Skeletal muscle satellite cell (primary cell): Measurements from ENCODE around the gene ATP1A2. TPM values are rescaled to one million over a fixed set of nuclear protein-coding genes. Genes with fewer than 3 reads are reported as not detected.

ENCODE experiments used
- H3K27me3 ChIP-seq: 2 replicates; pipeline ENCODE4 v1.7.0; 2013; ENCODE audit warnings: low read length; ENCODE audit not compliant: control insufficient read depth, insufficient read depth
- H3K36me3 ChIP-seq: 2 replicates; pipeline ENCODE4 v1.7.0; 2013; ENCODE audit warnings: mild to moderate bottlenecking, control low read depth, low read length; ENCODE audit not compliant: insufficient read depth
- H3K4me1 ChIP-seq: 2 replicates; pipeline ENCODE4 v1.7.0; 2013; ENCODE audit warnings: low read length; ENCODE audit not compliant: control insufficient read depth, insufficient read depth
- H3K4me2 ChIP-seq: 2 replicates; pipeline ENCODE4 v1.7.0; 2013; ENCODE audit warnings: mild to moderate bottlenecking, low read length
- H3K4me3 ChIP-seq: 2 replicates; pipeline ENCODE4 v1.7.0; 2013; ENCODE audit warnings: low read length
- H3K9ac ChIP-seq: 2 replicates; pipeline ENCODE4 v1.7.0; 2013; ENCODE audit warnings: mild to moderate bottlenecking, low read depth, low read length, moderate library complexity
- H3K9me3 ChIP-seq: replicated peaks from 2 replicates; pipeline ENCODE4 v1.7.0; 2013; ENCODE audit warnings: mild to moderate bottlenecking, control low read depth, low read length
- total RNA-seq: library from RNA; depleted of rRNA; stranded (reverse); fragments of >200 nt; gene quantifications from 2 replicates; pipeline ENCODE4 v1.2.3, GENCODE V29; 2012; rRNA removed

ATP1A2 gene
- 0.25 and 4.8 TPM in 2 replicates for total RNA-seq

- no peak within 1 kb of the TSS for H3K4me2 ChIP-seq
- no peaks in the 10 kb centered on the region for H3K9me3 ChIP-seq
- no peak within 1 kb of the TSS for H3K4me3 ChIP-seq
- H3K9ac ChIP-seq: no peak within 1 kb of the TSS
- peaks cover 63% of the 10 kb centered on the region for H3K27me3 ChIP-seq
- H3K36me3 ChIP-seq: no peaks in the 10 kb centered on the region
- peaks cover 6% of the 10 kb centered on the region for H3K4me1 ChIP-seq
Observed at GRCh38 chr1:160115545-160116282, at the start of gene ATP1A2. TSS of gene ATP1A2 (plus strand) at chr1:160115759. CDS start at chr1:160115862, 103 bp downstream.

DNA sequence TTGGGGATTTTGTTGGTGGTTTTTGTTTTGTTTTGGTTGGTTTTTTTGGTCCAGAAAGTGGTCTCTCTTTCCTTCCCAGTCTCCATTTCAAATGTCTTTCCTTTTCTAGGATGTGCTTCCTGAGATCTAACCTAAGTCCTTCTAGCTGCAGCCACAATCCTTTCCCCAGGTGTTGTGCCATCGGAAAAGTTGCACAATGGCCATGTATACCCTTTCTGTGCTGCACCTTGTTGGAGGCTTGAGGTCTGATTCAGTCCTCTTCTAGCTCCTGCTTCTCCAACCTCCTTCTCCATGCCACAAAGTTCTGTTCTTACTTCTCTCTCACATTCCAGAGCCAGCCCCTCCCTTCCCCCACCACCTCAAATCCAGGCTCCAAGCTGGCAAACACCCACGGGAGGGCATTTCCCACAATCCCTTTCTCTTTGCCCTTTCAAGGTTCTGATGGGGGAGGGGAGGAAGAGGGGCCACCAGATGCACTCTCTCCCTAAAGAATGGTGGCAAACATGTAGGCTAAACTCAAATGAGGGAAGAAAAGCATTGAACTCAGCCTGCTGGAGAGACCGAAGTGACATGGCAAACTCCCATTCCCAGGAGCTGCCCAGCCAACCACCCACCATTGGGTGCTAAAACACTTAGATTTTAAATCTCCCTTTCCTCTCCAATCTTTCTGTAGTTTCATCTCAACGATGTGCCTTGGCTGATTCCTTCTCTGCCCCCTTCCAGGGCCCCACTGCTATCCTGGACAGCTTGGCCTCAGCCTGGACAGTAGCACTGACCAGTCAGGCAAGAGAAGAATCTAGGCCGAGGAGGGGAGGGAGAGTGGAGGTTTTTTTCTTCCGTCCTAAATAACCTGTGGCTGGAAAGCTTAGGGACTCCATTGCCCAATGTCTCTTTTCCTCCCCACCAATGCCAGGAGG, 48.5 kb upstream of the ATP1A2 start:
- no peaks in the 10 kb centered on the region for H3K4me1 ChIP-seq
- H3K4me3 ChIP-seq: no peak overlapping the region
- H3K27me3 ChIP-seq: peaks cover 90% of the 10 kb centered on the region
- H3K36me3 ChIP-seq: no peaks in the 10 kb centered on the region
- H3K9me3 ChIP-seq: no peaks in the 10 kb centered on the region
- no peak overlapping the region for H3K4me2 ChIP-seq
- H3K9ac ChIP-seq: no peak overlapping the region

- peaks cover 82% of the 10 kb centered on the region for H3K27me3 ChIP-seq
- no peaks in the 10 kb centered on the region for H3K9me3 ChIP-seq
- H3K4me2 ChIP-seq: no peak overlapping the region
- no peaks in the 10 kb centered on the region for H3K36me3 ChIP-seq
- H3K4me1 ChIP-seq: no peaks in the 10 kb centered on the region
- H3K4me3 ChIP-seq: no peak overlapping the region
- H3K9ac ChIP-seq: no peak overlapping the region
Observed at GRCh38 chr1:160068225-160068624, 47.3 kb upstream of the ATP1A2 start.

GRCh38 chr1:160069460-160070231, 45.9 kb upstream of the ATP1A2 start, which contains the start of gene KCNJ10:
TSS of gene KCNJ10 (minus strand) at chr1:160070160. CDS start at chr1:160042532, 27,628 bp downstream.
- Histone ChIP-seq H3K4me1 (no peaks in the 10 kb centered on the region), H3K4me2 (peak within 1 kb of the TSS; percentile 95), H3K9me3 (no peaks in the 10 kb centered on the region), H3K4me3 (peak within 1 kb of the TSS; percentile 77), H3K36me3 (no peaks in the 10 kb centered on the region), H3K27me3 (peaks cover 73% of the 10 kb centered on the region), H3K9ac (peak within 1 kb of the TSS; percentile 4)

DNA sequence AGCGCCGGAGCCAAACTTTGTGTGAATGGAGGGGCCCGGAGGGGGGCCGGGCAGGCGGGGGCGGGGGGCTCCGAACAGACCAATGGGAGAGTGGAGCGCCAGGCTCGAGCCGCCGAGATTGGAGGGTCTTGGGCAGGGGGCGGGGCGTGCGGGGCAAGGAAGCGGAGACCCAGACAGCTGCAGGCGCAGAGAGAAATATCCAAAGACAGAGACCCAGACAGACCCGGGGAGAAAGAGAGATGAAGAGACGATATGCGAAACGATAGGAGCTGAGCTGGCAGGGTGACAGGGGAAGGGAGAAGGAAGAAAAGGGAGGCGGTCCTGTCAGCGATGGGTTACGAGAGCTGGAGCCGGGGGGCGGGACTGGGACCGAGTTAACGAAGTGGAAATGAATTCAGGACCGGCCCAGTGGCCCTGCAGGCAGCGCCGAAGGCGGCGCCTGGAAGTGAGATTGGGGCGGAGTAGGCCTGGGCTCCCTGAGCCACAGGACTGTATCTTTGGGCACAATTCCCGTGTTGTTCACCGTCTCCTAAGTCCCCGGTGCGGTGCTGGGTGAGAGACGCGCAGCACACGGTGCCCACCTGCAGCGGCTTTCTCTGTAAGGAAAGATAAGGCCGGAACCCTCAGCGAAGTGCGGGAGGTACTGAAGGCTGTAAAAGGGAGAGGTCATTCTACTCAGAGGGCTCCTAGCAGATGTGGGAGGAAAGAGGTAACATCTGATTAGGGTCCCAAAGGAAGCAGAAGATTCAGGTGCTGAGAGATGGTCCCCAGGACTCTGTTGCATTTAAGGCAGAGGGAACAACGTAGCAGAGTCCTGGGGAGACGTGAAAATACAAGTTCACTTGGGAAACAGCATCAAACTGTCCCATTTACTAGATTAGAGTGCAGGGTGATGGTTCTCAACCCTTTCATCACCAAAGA, 45.1 kb upstream of the ATP1A2 start:
- H3K4me1 ChIP-seq: no peaks in the 10 kb centered on the region
- peak overlapping the region; percentile 77 for H3K4me3 ChIP-seq
- H3K27me3 ChIP-seq: peaks cover 72% of the 10 kb centered on the region
- H3K9ac ChIP-seq: peak overlapping the region; percentile 4
- no peaks in the 10 kb centered on the region for H3K36me3 ChIP-seq
- peak overlapping the region; percentile 95 for H3K4me2 ChIP-seq
- H3K9me3 ChIP-seq: no peaks in the 10 kb centered on the region

- Histone ChIP-seq H3K4me1 (no peaks in the 10 kb centered on the region), H3K9me3 (no peaks in the 10 kb centered on the region), H3K27me3 (peaks cover 72% of the 10 kb centered on the region), H3K9ac (no peak overlapping the region), H3K4me3 (no peak overlapping the region), H3K36me3 (no peaks in the 10 kb centered on the region), H3K4me2 (no peak overlapping the region)
Observed at GRCh38 chr1:160071289-160071688, 44.3 kb upstream of the ATP1A2 start.

DNA sequence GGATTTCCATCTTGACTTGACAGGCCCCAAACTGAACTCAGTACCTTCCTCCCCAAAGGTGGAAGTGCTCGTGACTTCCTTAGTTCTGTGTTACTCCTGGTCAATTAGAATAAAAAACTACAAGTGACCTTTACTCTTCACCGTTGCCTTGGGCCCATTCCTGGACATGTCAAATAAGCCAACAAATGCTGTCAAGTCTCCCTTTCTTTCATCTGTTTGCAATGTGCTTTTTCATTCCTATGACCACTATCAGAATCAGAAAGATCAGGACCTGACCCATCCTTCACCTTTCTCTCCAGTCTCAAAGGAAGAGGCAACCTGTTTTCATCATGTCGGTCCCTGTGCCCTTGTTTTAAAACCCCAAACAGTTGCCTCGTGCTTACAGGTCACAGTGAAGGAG, 40.7 kb upstream of the ATP1A2 start:
- Histone ChIP-seq H3K27me3 (peaks cover 57% of the 10 kb centered on the region), H3K9me3 (no peaks in the 10 kb centered on the region), H3K4me3 (no peak overlapping the region), H3K36me3 (no peaks in the 10 kb centered on the region), H3K4me2 (no peak overlapping the region), H3K4me1 (no peaks in the 10 kb centered on the region), H3K9ac (no peak overlapping the region)

GRCh38 chr1:160075836-160076235, 39.7 kb upstream of the ATP1A2 start:
- Histone ChIP-seq H3K4me2 (no peak overlapping the region), H3K9ac (no peak overlapping the region), H3K27me3 (peaks cover 60% of the 10 kb centered on the region)

DNA sequence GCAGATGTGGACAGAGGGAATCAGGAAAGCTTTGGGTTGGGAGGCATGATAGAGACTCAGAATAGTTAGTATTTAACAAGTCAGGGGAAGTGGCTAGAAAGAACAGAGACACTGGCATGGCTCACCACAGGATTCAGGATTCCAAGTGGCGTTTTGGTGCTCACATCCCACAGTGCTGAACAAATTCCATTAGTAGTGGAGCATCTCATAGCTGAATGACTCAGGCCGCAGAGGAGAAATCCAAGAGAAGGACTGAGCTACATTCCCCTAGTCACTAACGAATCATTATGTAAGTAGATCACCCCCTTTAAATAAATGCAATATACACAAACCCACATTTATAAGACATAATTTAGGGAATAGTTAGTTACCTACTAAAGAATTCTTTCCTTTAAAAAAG, 39.3 kb upstream of the ATP1A2 start:
- Histone ChIP-seq H3K9ac (no peak overlapping the region), H3K27me3 (peaks cover 59% of the 10 kb centered on the region), H3K36me3 (no peaks in the 10 kb centered on the region), H3K4me1 (peaks cover 4% of the 10 kb centered on the region), H3K9me3 (no peaks in the 10 kb centered on the region), H3K4me3 (no peak overlapping the region), H3K4me2 (no peak overlapping the region)

More at GRCh38 chr1:160075836-160076235, 39.7 kb upstream of the ATP1A2 start:
- no peaks in the 10 kb centered on the region for H3K9me3 ChIP-seq
- no peak overlapping the region for H3K4me3 ChIP-seq
- no peaks in the 10 kb centered on the region for H3K36me3 ChIP-seq
- H3K4me1 ChIP-seq: peaks cover 1% of the 10 kb centered on the region

- peaks cover 61% of the 10 kb centered on the region for H3K27me3 ChIP-seq
- no peak overlapping the region for H3K9ac ChIP-seq
- H3K4me2 ChIP-seq: no peak overlapping the region
- no peaks in the 10 kb centered on the region for H3K9me3 ChIP-seq
- no peak overlapping the region for H3K4me3 ChIP-seq
- peaks cover 4% of the 10 kb centered on the region for H3K4me1 ChIP-seq
- H3K36me3 ChIP-seq: no peaks in the 10 kb centered on the region
Observed at GRCh38 chr1:160077486-160077885, 38.1 kb upstream of the ATP1A2 start.
